Choroid plexus epithelial cell (primary cell): Measurements from ENCODE around the gene NOTCH2.
"Not testable (repeated sequence)": the region's sequence is repeated elsewhere in the genome, so short reads cannot be mapped to it uniquely, and the experiment has no call there.

Experiments
- DNase-seq: peaks from one replicate; pipeline ENCODE4 v3.0.0-alpha.2; 2010; ENCODE audit warnings: low read depth
- H3K4me3 ChIP-seq: 2 replicates; pipeline ENCODE4 v1.5.1; 2011; ENCODE audit warnings: low read depth, mild to moderate bottlenecking, control low read depth, low read length, moderate library complexity
- CTCF ChIP-seq: conservative IDR thresholded peaks from 2 replicates; pipeline ENCODE4 v1.5.1; 2011; ENCODE audit warnings: low read depth, mild to moderate bottlenecking, control low read depth, inconsistent platforms, low read length, moderate library complexity

Gene NOTCH2

DNA sequence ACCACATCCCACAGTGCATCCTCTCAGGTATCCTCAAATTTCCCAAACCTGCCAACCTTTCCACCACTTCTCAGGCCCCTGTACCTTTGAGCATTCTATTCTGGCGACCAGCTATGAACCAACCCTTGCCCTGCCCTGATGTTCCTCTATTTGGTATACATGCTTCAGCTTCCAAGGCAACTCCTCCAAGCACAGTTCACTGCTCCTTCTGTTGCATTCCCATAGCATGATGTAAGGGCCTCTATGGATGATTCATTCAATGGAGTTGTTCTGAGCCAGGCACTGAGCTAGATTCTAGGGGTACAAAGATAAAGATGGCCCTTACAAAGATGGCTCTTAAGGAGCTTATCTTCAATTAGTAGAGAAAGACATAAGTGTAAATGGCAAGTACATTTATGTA lies 21.4 kb upstream of the NOTCH2 start:
- H3K4me3 ChIP-seq, DNase-seq: not testable (repeated sequence)

- not testable (repeated sequence) for H3K4me3 ChIP-seq
Observed at GRCh38 chr1:120087959-120088358, 18.5 kb upstream of the NOTCH2 start.

DNA sequence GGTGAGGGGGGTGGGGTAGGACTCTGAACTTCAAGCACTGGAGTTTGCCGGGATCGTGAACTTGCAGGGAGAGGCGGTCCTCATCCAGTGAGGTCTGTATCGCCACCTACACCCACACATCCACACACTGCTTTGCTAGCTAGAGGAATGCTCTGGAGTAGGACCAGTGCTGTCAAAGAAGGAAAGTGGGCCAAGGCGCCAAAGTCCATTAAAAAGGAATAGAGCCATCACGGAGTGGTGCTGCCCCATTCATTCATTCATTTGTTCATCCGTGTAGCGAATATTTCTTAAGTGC lies 405 bp upstream of the NOTCH2 start:
- H3K4me3 ChIP-seq, DNase-seq: not testable (repeated sequence)

More at GRCh38 chr1:120087959-120088358, 18.5 kb upstream of the NOTCH2 start:
- DNase-seq, result peak; percentile 44

- H3K4me3 ChIP-seq, result peak overlapping the region; percentile 60
Observed at GRCh38 chr1:120068683-120069066, 787 bp downstream of the NOTCH2 start.

DNA sequence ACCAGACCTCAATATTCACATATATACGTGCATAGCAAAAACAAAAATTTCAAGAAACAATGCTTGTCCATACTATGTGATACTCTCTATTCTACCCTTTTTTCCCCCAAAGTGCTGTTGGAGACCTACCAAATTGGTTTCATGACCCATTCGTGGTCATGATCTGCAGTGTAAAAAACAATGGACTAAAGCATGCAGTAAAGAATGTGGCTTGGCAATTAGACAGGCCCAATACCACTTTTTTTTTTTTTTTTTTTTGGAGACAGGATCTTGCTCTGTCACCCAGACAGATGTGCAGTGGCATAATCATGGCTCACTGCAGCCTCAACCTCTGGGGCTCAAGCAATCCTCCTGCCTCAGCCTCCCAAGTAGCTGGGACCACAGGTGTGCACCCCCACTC lies 21.3 kb downstream of the NOTCH2 start:
- peak; percentile 16 for DNase-seq
- H3K4me3 ChIP-seq, result not testable (repeated sequence)

More at GRCh38 chr1:120068683-120069066, 787 bp downstream of the NOTCH2 start:
- not testable (repeated sequence) for DNase-seq

DNA sequence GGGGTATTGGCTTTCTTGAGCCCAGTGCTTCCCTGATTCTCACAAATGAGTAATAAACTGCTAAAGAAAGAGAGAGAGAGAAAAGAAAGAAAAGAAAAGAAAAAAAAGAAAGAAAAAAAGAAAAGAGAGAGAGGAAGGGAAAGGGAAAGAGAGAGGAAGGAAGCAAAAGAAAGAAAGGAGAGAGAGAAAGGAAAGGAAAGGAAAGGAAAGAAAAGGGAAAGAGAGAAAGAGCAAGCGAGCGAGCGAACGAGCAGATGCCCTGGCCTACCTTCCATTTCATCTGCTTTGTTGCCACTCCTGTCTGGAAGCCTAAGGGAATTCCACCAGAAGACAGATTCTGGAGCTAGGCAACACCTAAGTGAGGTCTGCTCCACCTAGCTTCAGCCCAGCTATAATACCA lies 27.7 kb downstream of the NOTCH2 start:
- H3K4me3 ChIP-seq, DNase-seq: not testable (repeated sequence)

DNA sequence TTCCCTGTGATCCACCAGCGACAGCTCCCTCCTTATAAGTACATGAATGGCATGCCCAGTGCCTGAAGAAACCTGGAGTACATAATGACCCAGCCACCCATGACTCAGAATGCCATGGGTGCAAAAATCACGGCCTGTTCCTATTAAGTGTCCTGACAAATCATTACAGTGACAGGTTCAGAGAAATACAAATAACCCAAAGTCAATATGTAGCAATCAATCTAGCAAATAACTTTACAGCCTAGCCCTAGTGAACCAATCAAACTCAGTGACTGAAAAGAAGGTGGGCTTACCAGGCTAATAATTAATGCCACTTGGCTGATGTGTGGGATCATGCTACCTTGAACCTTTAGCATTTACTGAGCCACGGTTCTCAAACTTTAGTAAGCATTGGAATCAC lies 37.2 kb downstream of the NOTCH2 start:
- H3K4me3 ChIP-seq, DNase-seq: not testable (repeated sequence)

DNA sequence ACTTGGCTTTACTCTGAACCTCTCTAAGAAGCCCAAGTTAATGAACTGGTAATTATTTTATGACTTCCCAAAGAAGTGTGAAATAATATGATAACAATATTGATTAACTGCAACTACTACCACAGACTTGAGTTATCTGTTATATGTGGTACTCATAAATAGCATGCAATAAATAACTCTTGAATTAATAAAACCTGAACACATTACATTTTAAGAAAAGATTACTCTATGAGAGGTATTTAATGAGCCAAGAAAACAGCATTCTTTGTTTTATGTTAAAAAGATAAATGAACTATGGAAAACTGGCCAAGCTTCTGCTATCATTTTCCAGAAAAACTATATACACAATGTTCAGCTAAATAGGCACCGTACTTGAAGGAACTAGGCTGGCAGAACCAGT lies 45.7 kb downstream of the NOTCH2 start:
- not testable (repeated sequence) for H3K4me3 ChIP-seq

DNA sequence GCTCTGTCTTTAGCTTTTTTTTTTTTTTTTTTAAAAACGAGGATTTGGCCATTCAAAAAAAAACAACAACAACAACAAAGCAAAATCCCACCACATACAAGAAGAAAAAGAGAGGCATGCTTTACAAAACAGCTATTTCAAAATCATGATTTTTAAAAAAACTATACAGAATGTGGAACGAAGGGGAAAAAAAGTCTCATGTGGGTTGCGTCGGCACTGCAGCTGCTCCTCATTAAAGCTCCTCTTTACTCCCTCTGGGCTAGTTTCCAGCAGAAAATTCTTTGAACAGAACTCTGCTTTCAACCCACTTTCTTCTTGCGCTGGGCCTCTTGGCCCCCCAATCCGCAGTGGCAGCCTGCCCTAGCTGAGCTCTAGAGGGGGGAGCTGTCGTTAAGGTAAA lies 54.5 kb downstream of the NOTCH2 start:
- not testable (repeated sequence) for DNase-seq, H3K4me3 ChIP-seq

More for the DNA sequence above, 45.7 kb downstream of the NOTCH2 start:
- not testable (repeated sequence) for DNase-seq

DNA sequence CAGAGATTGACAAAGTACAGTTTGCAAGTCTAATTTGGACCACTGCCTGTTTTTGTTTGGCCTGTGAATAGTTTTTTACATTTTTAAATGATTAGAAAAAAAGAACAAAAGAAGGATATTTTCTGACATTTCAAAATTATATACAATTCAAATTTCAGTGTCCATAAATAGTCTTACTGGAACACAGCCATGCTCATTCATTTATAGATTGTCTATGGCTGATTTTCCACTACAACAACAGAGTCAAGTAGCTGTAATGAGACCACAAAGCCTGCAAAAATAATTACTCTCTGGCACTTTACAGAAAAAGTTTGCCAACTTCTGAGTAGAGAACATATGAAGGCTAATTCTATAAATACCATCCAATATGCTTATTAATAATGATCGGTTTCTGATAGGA lies 61.1 kb downstream of the NOTCH2 start:
- not testable (repeated sequence) for DNase-seq, H3K4me3 ChIP-seq

DNA sequence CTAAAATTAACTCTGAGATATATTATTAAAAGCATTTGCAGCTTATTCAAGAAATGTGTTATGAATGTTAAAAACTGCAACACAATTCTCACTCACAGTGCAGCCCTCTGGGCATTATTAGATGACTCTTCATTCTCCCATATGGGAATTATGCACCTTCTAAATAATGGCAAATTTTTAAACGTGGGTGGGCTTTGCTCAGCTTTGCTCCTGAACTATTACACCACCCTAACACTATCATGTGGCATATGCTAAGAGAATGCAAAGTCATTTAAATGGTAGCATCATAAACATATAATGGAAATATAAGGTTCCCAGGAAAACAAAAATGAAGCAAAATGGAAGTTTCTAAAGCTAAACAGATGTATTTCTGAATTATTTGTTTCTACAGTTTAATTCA lies 61.6 kb downstream of the NOTCH2 start:
- not testable (repeated sequence) for DNase-seq, H3K4me3 ChIP-seq

DNA sequence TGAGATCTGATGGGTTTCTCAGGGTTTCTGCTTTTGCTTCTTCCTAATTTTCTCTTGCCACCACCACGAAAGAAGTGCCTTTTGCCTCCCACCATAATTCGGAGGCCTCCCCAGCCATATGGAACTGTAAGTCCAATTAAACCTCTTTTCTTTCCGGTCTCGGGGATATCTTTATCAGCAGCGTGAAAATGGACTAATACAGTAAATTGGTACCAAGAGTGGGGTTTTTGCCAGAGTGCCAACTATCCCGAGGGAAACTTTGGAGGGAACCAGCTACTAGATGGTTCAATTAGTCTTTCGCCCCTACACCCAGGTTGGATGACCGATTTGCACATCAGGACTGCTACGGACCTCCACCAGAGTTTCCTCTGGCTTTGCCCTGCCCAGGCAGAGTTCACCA lies 68.4 kb downstream of the NOTCH2 start:
- DNase-seq, H3K4me3 ChIP-seq: not testable (repeated sequence)

- DNase-seq, H3K4me3 ChIP-seq: not testable (repeated sequence)
Observed at GRCh38 chr1:119996731-119997312, 72.6 kb downstream of the NOTCH2 start.

DNA sequence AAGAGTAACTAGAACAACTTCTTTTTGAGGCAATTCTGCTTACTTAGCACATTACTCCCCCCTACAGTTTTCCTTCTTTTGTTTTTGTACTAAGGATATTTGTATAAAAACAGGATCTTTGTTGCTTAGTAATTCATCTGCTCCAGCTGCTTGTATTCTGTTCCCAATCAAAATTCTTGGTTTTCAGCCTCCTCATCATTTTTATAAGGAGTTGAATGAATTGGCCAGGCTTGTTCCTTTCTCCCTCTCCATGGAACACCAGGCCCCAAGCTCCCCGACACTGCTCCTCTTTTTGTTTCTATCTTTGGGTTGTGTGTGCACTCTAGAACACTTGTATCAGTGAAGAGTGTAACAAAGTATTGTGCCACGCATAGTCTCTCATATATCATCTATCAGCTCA lies 73.5 kb downstream of the NOTCH2 start:
- not testable (repeated sequence) for DNase-seq

GRCh38 chr1:119988306-119989062 lies 81.0 kb downstream of the NOTCH2 start:
- TF ChIP-seq CTCF, result no peak
- H3K4me3 ChIP-seq, result no peak overlapping the region
- no peak for DNase-seq

More for the DNA sequence above, 73.5 kb downstream of the NOTCH2 start:
- H3K4me3 ChIP-seq, result not testable (repeated sequence)
